Trophoblast cell (in vitro differentiated cells and primary cell): ENCODE results near the gene EXOC7.

Source experiments
- DNase-seq, 2 donors: peaks; one replicate each; pipeline ENCODE4 v3.0.0-alpha.2; 2016
- H2AFZ ChIP-seq: 2 replicates; pipeline ENCODE4 v1.6.1; 2013; ENCODE audit warnings: low read length, moderate library complexity, mild to moderate bottlenecking; ENCODE audit not compliant: insufficient read depth, poor library complexity
- H2AK5ac ChIP-seq: 2 replicates; pipeline ENCODE4 v1.6.1; 2013; ENCODE audit warnings: mild to moderate bottlenecking, low read length
- H2BK120ac ChIP-seq: 2 replicates; pipeline ENCODE4 v1.6.1; 2013; ENCODE audit warnings: low read length, mild to moderate bottlenecking, moderate library complexity; ENCODE audit not compliant: insufficient read depth, poor library complexity
- H2BK12ac ChIP-seq: 2 replicates; pipeline ENCODE4 v1.6.1; 2013; ENCODE audit warnings: mild to moderate bottlenecking, low read length, moderate library complexity
- H2BK5ac ChIP-seq: 2 replicates; pipeline ENCODE4 v1.6.1; 2013; ENCODE audit warnings: low read length, low read depth, moderate library complexity, mild to moderate bottlenecking; ENCODE audit not compliant: poor library complexity
- H3K14ac ChIP-seq: 2 replicates; pipeline ENCODE4 v1.6.1; 2013; ENCODE audit warnings: mild to moderate bottlenecking, low read length
- H3K18ac ChIP-seq: 2 replicates; pipeline ENCODE4 v1.6.1; 2013; ENCODE audit warnings: mild to moderate bottlenecking, low read length
- H3K23ac ChIP-seq: 2 replicates; pipeline ENCODE4 v1.6.1; 2013; ENCODE audit warnings: low read length
- H3K27ac ChIP-seq: 2 replicates; pipeline ENCODE4 v1.5.1; 2013; ENCODE audit warnings: low read depth, mild to moderate bottlenecking, inconsistent platforms, low read length, moderate library complexity
- H3K27me3 ChIP-seq: 2 replicates; pipeline ENCODE4 v1.6.1; 2013; ENCODE audit warnings: inconsistent platforms, mild to moderate bottlenecking, low read length, moderate library complexity; ENCODE audit not compliant: insufficient read depth
- H3K36me3 ChIP-seq, 2 experiments: 1 replicate in 1 of 2; 2 replicates in 1 of 2; pipeline ENCODE4 v1.6.1; 2013; ENCODE audit warnings: low read length in 2 of 2, mild to moderate bottlenecking in 2 of 2, moderate library complexity in 1 of 2; ENCODE audit not compliant: insufficient read depth in 2 of 2, control insufficient read depth in 1 of 2
- H3K4ac ChIP-seq: 2 replicates; pipeline ENCODE4 v1.6.1; 2013; ENCODE audit warnings: low read depth, mild to moderate bottlenecking, low read length, moderate library complexity
- H3K4me1 ChIP-seq, 2 experiments: 1 replicate in 1 of 2; 2 replicates in 1 of 2; pipeline ENCODE4 v1.6.1; 2013; ENCODE audit warnings: low read length in 2 of 2, mild to moderate bottlenecking in 2 of 2, moderate library complexity in 1 of 2; ENCODE audit not compliant: insufficient read depth in 2 of 2, control insufficient read depth in 1 of 2
- H3K4me2 ChIP-seq: 2 replicates; pipeline ENCODE4 v1.6.1; 2013; ENCODE audit warnings: inconsistent platforms, mild to moderate bottlenecking, low read length, moderate library complexity
- H3K4me3 ChIP-seq: 2 replicates; pipeline ENCODE4 v1.5.1; 2013; ENCODE audit warnings: mild to moderate bottlenecking, low read depth, low read length, inconsistent platforms
- H3K79me1 ChIP-seq: one replicate; pipeline ENCODE4 v1.6.1; 2013; ENCODE audit warnings: low read length
- H3K79me2 ChIP-seq: 2 replicates; pipeline ENCODE4 v1.6.1; 2013; ENCODE audit warnings: low read length, mild to moderate bottlenecking; ENCODE audit not compliant: control insufficient read depth, insufficient read depth, poor library complexity
- H3K9ac ChIP-seq: 2 replicates; pipeline ENCODE4 v1.6.1; 2013; ENCODE audit warnings: mild to moderate bottlenecking, low read length
- H3K9me3 ChIP-seq: 2 replicates; pipeline ENCODE4 v1.6.1; 2013; ENCODE audit warnings: low read depth, mild to moderate bottlenecking, control low read depth, inconsistent platforms, low read length; ENCODE audit not compliant: insufficient read depth
- H4K12ac ChIP-seq: 2 replicates; pipeline ENCODE4 v1.6.1; 2013; ENCODE audit warnings: low read depth, mild to moderate bottlenecking, low read length, moderate library complexity
- H4K8ac ChIP-seq: 2 replicates; pipeline ENCODE4 v1.6.1; 2013; ENCODE audit warnings: low read depth, mild to moderate bottlenecking, low read length, moderate library complexity
- H4K91ac ChIP-seq: one replicate; pipeline ENCODE4 v1.6.1; 2013; ENCODE audit warnings: low read depth, mild to moderate bottlenecking, low read length, moderate library complexity
- WGBS: extraction: QIAGEN DNeasy Blood & Tissue Kit; methylation state at CpG from one replicate; pipeline ENCODE4 v1.1.7; 2013; ENCODE audit warnings: missing lambda C conversion rate; ENCODE audit not compliant: insufficient read length, insufficient coverage; ENCODE audit errors: extremely low coverage; 5-methylcytosine and 5-hydroxymethylcytosine counted together

EXOC7 gene

DNA sequence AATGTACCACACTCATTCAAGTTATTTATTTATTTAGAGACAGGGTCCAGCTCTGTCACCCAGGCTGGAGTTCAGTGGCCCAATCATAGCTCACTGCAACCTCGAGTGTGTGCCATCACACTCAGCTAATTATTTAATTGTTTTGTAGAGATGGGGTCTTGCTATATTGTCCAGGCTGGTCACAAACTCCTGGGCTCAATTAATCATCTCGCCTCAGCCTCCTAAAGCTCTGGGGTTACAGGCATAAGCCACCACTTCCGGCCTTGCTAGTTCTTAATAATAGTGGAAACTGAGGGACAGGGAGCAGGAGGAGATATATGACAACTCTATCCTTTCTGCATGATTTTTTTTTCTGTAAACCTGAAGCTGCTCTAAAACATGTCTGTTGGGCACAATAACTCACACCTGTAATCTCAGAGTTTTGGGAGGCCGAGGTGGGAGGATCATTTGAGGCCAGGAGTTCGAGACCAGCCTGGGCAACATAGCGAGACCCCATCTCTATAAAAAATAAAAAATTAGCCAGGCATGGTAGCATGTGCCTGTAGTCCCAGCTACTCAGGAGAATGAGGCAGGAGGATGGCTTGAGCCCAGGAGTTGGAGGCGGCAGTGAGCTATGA, 11.7 kb upstream of the EXOC7 start:
- H2AK5ac ChIP-seq = no peak overlapping the region
- peaks cover 2% of the 10 kb centered on the region for H3K9me3 ChIP-seq
- H3K14ac ChIP-seq = no peak overlapping the region
- no peak overlapping the region for H2AFZ ChIP-seq
- no peak overlapping the region for H3K4me3 ChIP-seq
- no peak overlapping the region for H3K4me2 ChIP-seq
- no peak overlapping the region for H2BK5ac ChIP-seq
- H3K18ac ChIP-seq = no peak overlapping the region
- no peak overlapping the region for H4K12ac ChIP-seq
- no peaks in the 10 kb centered on the region for H3K79me2 ChIP-seq
- no peaks in the 10 kb centered on the region for H3K79me1 ChIP-seq
- H3K23ac ChIP-seq = no peak overlapping the region
- no peak overlapping the region for H2BK120ac ChIP-seq
- H4K91ac ChIP-seq = no peak overlapping the region
- no peak for DNase-seq
- H4K8ac ChIP-seq = no peak overlapping the region
- no peak overlapping the region for H3K27ac ChIP-seq
- no peak overlapping the region for H3K4ac ChIP-seq
- H3K36me3 ChIP-seq = no peaks in the 10 kb centered on the region
- no peak overlapping the region for H3K9ac ChIP-seq
- no peaks in the 10 kb centered on the region for H3K4me1 ChIP-seq
- H2BK12ac ChIP-seq = no peak overlapping the region
- H3K27me3 ChIP-seq = no peaks in the 10 kb centered on the region
- WGBS = no CpG with 5 or more reads among the region's 7 CpGs

DNA sequence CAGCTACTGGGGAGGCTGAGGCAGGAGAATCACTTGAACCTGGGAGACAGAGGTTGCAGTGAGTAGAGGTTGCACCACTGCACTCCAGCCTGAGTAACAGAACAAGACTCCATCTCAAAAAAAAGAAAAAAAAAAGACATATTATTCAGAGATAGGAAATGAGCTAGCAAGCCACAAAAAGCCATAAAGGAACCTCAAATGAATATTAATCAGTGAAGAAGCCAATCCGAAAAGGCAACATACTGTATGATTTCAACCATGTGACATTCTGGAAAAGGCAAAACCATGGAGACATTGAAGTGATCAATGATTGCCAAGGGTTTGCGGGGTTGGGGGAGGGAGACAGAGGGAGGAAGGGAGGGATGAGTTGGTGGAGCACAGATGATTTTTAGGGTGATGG, 8.4 kb upstream of the EXOC7 start:
- no peak overlapping the region for H3K18ac ChIP-seq
- H3K79me1 ChIP-seq = no peaks in the 10 kb centered on the region
- no peak overlapping the region for H4K12ac ChIP-seq
- no peak overlapping the region for H2AK5ac ChIP-seq
- no peak overlapping the region for H3K9ac ChIP-seq
- no peaks in the 10 kb centered on the region for H3K4me1 ChIP-seq
- H2BK12ac ChIP-seq = no peak overlapping the region
- no peaks in the 10 kb centered on the region for H3K27me3 ChIP-seq
- no peak for DNase-seq
- H3K4ac ChIP-seq = no peak overlapping the region
- no peak overlapping the region for H3K14ac ChIP-seq
- H4K8ac ChIP-seq = no peak overlapping the region
- H3K36me3 ChIP-seq = no peaks in the 10 kb centered on the region
- H3K23ac ChIP-seq = no peak overlapping the region
- no peaks in the 10 kb centered on the region for H3K79me2 ChIP-seq
- no peak overlapping the region for H4K91ac ChIP-seq
- no peak overlapping the region for H3K27ac ChIP-seq
- no peaks in the 10 kb centered on the region for H3K9me3 ChIP-seq
- H2BK120ac ChIP-seq = no peak overlapping the region
- no peak overlapping the region for H3K4me2 ChIP-seq
- no peak overlapping the region for H2BK5ac ChIP-seq
- WGBS = no CpG with 5 or more reads among the region's 2 CpGs
- H3K4me3 ChIP-seq = no peak overlapping the region
- no peak overlapping the region for H2AFZ ChIP-seq

GRCh38 chr17:76107509-76107908, 3.9 kb upstream of the EXOC7 start:
- Histone ChIP-seq H3K36me3 (no peaks in the 10 kb centered on the region), H2BK12ac (no peak overlapping the region), H2AFZ (no peak overlapping the region), H3K79me2 (peaks cover 6% of the 10 kb centered on the region), H3K14ac (no peak overlapping the region), H3K27me3 (no peaks in the 10 kb centered on the region), H3K9ac (no peak overlapping the region), H3K4me3 (no peak overlapping the region), H3K18ac (no peak overlapping the region), H3K9me3 (no peaks in the 10 kb centered on the region), H4K8ac (no peak overlapping the region), H4K91ac (no peak overlapping the region), H3K27ac (no peak overlapping the region), H3K79me1 (peaks cover 11% of the 10 kb centered on the region), H2BK120ac (no peak overlapping the region), H3K4ac (no peak overlapping the region), H2AK5ac (no peak overlapping the region), H3K4me1 (peaks cover 10% of the 10 kb centered on the region in 2 experiments), H3K23ac (no peak overlapping the region), H2BK5ac (no peak overlapping the region), H4K12ac (no peak overlapping the region), H3K4me2 (no peak overlapping the region)
- WGBS = no CpG with 5 or more reads among the region's 6 CpGs
- peak in 1 of 2 donors; percentile 40 for DNase-seq

DNA sequence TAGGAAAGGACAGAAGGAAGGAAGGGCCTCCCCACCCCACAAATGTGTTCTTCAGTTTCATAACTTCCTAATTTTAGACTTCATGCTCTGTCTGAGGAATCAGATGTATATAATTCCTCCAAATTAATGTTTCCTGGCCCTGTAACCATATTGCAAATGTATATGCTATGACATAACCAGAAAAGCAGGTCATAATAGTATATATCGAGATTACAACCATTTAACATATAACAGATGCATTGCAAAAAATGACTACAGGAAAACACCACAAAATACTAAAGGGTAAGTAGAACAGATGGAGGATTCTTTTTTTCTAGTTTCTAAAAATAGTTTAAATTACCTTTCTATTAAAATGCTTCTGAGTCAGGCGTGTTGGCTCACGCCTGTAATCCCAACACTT, 3.1 kb upstream of the EXOC7 start:
- DNase-seq = no peak
- H2BK12ac ChIP-seq = no peak overlapping the region
- no peak overlapping the region for H3K23ac ChIP-seq
- H3K27me3 ChIP-seq = no peaks in the 10 kb centered on the region
- H3K18ac ChIP-seq = no peak overlapping the region
- no peak overlapping the region for H3K4ac ChIP-seq
- peaks cover 11% of the 10 kb centered on the region for H3K79me1 ChIP-seq
- peaks cover 6% of the 10 kb centered on the region for H3K79me2 ChIP-seq
- H2AK5ac ChIP-seq = no peak overlapping the region
- H3K9me3 ChIP-seq = no peaks in the 10 kb centered on the region
- no peak overlapping the region for H3K4me3 ChIP-seq
- no peak overlapping the region for H3K27ac ChIP-seq
- no peak overlapping the region for H4K12ac ChIP-seq
- no peak overlapping the region for H2AFZ ChIP-seq
- no peak overlapping the region for H4K8ac ChIP-seq
- no CpG with 5 or more reads among the region's 3 CpGs for WGBS
- H3K14ac ChIP-seq = no peak overlapping the region
- H3K4me2 ChIP-seq = no peak overlapping the region
- H3K9ac ChIP-seq = no peak overlapping the region
- no peak overlapping the region for H2BK120ac ChIP-seq
- peaks cover 10 to 13% of the 10 kb centered on the region in 2 experiments for H3K4me1 ChIP-seq
- no peak overlapping the region for H4K91ac ChIP-seq
- H2BK5ac ChIP-seq = no peak overlapping the region
- peaks cover under 1 to 5% of the 10 kb centered on the region in 2 experiments for H3K36me3 ChIP-seq
